CD4-positive, alpha-beta T cell treated with Interleukin-17A for 1 hour (primary cell): ENCODE results near the gene INAFM2.
A peak's percentile ranks its signal among the peaks of the same experiment; 100 is the strongest.

Experiments used
- DNase-seq: peaks from one replicate; pipeline ENCODE4 v3.0.0-alpha.2; 2020

Gene INAFM2

GRCh38 chr15:40345225-40345866 is 21.9 kb downstream of the INAFM2 start:
- no peak for DNase-seq

- no peak for DNase-seq
These were observed 22.5 kb downstream of the INAFM2 start for GRCh38 chr15:40345867-40346578.

GRCh38 chr15:40346579-40347558 is 23.4 kb downstream of the INAFM2 start:
- DNase-seq = no peak

- DNase-seq = no peak
These were observed 24.3 kb downstream of the INAFM2 start for GRCh38 chr15:40347559-40348473.

GRCh38 chr15:40348474-40348870 is 25.0 kb downstream of the INAFM2 start:
- no peak for DNase-seq

- no peak for DNase-seq
These were observed 25.7 kb downstream of the INAFM2 start for GRCh38 chr15:40349163-40349562.

GRCh38 chr15:40352281-40352901 is 28.9 kb downstream of the INAFM2 start:
- no peak for DNase-seq

- DNase-seq = no peak
These were observed 30.2 kb downstream of the INAFM2 start for GRCh38 chr15:40353697-40354096.

- no peak for DNase-seq
These were observed 31.1 kb downstream of the INAFM2 start for GRCh38 chr15:40354408-40355171.

GRCh38 chr15:40355976-40356585 is 32.6 kb downstream of the INAFM2 start:
- no peak for DNase-seq

GRCh38 chr15:40357246-40357645 is 33.8 kb downstream of the INAFM2 start:
- DNase-seq = no peak

- DNase-seq = peak; percentile 91
These were observed 34.4 kb downstream of the INAFM2 start, which contains the start of gene DISP2 for GRCh38 chr15:40357723-40358470. Gene DISP2 (plus strand): TSS chr15:40358219. CDS start chr15:40358322, 103 bp downstream.

- peak; percentile 29 for DNase-seq
These were observed 35.2 kb downstream of the INAFM2 start for GRCh38 chr15:40358471-40359353.

- DNase-seq = no peak
These were observed 36.5 kb downstream of the INAFM2 start for GRCh38 chr15:40360015-40360414.

GRCh38 chr15:40361640-40362039 is 38.1 kb downstream of the INAFM2 start:
- DNase-seq = no peak

- DNase-seq = no peak
These were observed 40.1 kb downstream of the INAFM2 start for GRCh38 chr15:40363611-40364010.

GRCh38 chr15:40364251-40364650 is 40.8 kb downstream of the INAFM2 start:
- no peak for DNase-seq

- no peak for DNase-seq
These were observed 41.5 kb downstream of the INAFM2 start for GRCh38 chr15:40365016-40365415.
